ENCODE measurements around the gene MICAL3.

Gene MICAL3

DNA sequence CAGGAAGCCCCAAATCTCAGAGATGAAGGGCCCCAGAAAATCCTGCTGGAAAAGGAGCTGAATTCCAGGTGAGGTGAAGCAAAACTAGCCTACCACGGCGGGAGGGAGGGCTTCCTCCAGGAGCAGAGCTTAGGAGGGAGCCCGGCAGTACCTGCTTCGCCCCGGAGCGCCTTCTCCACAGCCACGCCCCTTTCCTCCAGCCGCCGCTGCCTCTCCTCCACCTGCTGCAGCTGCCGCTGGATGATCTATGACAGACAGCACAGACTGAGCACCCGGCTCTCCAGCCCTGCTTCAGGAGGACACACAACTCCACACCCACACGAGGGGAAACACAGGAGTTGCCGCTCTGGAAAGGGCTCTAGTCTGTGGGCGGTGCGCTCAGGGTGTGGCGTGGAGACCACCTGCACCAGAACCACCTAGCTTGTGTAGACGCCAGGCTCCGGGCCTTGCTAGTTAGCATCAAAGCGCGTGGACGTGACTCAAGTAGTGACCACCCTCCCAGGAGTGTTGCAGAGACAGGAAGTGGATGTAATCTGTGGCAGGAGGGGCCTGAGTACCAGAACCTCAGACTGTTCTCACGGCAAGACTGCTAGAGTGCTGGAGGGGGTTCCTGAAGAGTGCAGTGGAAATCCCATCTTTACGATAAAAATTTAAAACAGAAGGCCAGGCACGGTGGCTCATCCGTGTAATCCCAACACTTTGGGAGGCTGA, 215.5 kb downstream of the MICAL3 start:
- DNase-seq, result no peak

DNA sequence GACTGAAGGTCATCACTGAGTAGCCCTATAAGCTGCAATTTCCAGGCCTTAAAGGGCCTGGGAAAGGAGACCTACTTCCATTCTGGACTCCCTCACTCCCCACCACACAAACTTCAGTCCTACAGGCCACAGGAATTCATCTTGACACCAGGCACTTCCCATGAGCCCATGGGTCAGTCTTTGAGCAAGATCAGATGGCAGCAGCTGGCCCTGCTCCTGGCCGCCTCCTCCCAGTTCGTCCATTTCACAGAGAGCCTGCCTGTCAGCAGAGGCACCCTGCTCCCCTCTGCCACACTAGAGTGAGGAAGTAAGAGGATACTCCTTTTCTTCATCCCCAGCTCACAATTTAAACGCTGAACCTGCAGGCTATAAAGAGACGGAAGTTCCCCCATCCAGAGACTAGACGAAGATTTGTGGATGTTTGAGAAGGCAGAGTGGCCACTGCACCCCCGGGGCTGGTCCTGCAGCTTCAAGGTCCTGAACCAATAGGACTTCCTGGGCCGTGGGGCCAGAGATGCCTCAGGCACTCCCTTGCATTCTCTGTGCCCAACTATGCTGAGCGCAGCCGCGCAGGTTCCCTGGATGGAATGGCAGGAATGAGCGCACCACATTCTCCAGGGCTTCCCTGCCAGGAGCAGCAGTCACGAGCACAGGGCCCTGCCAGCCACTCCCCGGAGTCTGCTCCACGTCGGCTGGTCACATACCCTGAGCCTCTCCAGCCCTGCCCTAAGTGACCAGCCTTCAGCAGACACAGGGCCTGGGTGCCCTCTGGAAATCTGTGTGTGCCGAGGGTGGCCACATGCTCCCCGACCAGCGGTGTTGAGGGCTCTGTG, 216.6 kb downstream of the MICAL3 start:
- DNase-seq, result no peak

DNA sequence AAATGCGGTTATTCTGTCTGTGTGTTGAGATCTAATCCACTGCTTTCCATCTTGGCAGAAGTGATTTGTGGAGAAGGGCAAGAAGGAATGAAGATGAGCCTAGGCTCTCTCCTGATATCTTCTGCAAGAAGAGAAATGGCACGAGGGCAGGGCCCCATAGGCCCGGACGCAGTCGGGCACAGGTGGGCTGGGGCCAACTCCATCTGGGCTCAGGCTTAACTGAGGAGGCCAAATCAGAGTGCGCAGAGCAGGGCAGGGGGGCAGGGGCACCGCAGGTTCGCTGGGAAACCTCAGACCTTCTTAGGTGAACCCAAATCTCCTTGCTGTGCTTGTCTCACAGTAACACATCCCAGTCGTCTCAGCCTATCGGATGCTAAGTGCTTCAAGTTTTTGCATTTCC, 217.3 kb downstream of the MICAL3 start:
- DNase-seq, result no peak

DNA sequence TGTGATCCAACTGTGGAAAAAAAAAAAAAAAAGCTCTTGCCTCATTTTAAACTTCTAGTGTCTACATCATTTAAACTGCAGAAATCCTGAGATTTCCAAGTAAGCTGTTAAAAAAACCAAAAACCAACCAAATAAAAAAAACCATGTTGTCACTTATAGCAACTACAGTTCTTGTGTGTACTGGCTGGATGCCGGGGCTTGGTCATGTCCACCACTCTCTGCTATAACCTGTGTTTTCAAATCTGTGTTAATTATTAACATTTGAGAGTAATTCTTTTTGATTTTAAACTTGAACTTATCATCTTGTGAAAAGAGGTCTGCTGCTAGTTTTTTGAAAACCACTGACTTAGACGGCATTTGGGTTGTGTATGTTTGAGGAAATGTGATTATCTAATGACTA, 217.9 kb downstream of the MICAL3 start:
- DNase-seq, result no peak

DNA sequence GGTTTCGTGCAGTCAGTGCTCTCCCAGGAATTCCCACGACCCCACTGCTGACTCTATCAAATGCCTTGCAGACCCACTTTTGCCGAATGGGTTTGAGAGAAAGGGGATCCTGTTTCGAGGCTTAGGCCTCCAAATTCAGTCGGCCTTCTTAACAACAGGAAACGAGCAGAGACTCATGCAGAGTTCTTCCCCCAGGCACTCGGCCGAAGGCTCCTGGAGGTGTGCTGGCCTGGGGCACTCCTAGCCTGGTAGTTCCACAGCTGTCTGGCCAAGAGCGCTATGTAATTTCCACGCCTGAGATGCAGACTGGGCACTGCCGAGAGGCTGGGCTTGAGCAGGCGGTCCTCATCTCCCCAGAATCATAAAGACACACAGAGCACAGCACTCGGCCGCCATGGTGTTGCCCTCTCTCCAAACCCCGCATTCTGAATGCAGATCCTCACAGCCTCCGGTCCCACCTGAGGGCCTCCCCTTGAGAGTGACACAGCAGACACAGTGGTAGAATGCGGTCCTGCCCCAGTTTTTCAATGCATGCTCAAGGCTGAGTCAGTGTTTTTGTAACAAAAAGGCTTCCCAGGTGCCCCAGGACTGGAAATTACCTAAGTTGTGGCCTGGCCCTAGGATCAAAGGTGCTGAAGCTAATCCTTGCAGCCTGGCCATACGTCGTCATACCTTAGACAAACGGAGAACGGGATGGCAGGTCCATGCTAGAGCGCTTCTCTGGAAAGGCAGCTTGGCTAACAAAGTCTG, 219.9 kb downstream of the MICAL3 start:
- DNase-seq, result no peak

DNA sequence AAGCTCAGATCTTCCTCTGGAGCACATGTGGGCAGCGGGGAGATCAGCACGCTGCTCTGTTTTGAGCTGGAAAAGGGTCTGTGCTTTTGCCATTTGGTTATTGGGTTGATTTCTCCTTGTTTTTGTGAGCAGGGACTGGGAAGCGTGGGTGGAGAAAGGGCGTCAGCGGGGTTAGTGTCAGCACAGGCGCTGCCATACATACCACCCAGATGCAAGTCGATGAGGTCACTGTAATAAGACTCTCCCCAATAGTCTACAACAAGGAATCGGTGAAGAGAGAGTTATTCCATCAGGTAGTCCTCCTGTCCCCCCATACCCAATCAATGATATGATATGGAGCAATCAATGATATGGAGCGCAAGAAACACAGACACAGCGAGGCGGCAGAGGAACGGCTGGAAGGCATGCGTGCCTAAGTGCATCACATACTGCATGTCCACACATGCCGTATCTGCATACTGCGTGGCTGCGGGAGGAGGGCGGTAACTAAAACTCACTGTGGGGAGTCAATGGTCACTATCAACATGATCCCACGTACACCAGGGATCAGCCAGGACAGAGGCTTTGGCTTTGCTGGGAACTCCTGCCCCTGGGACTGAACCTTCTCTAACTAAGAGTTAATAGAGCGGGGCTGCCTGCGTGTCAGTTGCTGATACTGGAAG, 220.6 kb downstream of the MICAL3 start:
- no peak for DNase-seq

DNA sequence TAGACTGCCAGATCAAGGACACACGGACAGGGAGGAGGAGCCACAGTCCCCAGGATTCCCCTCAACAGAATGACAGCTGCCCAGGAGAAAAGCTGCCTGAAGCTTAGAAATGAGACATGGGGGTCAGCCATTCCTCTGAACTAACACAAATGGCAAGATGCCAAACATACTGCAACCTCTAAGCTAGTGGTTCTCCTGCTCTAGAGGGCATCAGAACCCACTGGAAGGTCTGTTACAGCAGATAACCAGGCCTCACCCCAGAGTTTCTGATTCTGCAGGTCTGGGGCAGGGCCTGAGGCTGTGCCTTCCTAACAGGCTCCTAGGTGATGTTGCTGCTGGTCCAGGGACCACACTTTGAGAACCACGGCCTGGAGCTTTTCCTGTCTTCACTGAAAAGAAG, 221.5 kb downstream of the MICAL3 start:
- DNase-seq, result no peak

DNA sequence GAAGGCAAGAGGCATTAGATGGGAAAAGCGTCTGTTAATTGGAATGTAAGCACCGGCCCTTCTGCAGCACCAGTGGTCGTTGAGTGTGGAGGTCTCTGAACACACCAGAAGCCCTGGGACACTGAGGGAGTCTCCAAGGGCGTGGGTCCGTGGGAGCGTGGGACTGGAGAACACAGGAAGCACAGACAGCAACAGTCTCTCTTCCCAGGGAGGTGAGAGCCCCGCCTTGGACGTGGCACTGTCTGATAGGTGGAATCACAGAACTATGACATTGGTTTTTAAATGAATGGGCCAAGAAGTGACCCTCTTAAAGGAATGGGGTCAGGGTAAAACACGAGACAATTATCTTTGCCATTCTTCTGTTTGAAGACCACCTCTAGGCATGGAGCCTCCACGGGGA, 221.9 kb downstream of the MICAL3 start:
- no peak for DNase-seq

DNA sequence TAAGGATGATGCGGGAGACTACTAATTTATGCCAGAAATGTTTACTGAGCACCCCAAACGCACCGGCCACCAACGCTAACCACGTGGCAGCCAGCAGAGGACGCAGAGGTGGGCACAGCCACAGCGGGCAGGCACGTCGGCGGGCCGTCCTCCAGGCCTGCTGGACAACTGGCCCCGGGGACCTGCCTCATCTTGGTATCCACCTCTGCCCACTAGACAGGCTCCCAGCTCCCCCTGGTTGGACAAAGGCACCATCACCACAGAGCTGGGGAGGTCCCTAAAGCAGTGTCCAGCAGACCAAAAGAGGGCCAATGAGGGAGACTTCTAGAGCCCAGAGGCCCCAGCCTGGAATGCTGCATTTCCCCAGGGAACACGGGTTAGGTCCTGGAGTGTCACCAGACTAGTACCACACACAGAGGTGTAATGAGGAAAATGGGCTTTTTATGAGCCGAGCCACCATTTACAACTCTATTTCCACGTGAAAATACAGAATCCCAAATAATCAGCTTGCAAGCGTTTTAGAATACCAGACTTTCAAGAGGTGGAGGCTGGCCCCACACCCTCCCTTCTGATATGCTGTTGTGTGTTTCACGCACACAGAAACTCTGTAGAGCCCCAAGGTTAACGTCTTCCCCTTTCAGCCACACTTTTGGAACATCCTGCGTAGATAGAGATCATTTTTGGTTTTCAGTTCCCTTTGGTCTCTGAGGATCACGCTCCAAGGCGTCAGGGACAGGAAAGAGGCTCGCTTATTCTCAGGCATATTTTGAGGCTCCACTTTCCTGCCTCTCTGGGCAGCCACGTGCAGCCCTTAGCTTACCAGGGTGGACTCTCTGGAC, 226.4 kb downstream of the MICAL3 start:
- DNase-seq, result no peak

DNA sequence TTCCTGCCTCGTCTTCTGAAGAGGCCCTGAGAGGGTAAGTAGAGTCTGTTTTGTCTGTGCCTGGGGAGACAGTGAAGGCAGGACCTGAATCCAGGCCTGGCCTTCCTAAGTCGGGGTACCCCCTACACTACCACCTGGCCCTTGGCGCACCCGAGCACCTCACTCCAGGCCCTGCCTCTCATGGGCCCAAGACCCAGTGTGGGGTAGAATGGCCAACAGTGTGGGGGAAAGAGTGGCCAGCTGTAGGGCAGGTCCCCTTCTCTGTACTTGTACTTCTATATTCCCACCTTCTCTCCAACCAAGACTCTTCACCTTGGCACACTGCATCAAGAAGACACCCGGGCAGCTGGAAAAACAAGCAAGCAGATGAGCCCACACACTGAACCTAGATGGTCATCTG, 227.7 kb downstream of the MICAL3 start:
- DNase-seq, result no peak

DNA sequence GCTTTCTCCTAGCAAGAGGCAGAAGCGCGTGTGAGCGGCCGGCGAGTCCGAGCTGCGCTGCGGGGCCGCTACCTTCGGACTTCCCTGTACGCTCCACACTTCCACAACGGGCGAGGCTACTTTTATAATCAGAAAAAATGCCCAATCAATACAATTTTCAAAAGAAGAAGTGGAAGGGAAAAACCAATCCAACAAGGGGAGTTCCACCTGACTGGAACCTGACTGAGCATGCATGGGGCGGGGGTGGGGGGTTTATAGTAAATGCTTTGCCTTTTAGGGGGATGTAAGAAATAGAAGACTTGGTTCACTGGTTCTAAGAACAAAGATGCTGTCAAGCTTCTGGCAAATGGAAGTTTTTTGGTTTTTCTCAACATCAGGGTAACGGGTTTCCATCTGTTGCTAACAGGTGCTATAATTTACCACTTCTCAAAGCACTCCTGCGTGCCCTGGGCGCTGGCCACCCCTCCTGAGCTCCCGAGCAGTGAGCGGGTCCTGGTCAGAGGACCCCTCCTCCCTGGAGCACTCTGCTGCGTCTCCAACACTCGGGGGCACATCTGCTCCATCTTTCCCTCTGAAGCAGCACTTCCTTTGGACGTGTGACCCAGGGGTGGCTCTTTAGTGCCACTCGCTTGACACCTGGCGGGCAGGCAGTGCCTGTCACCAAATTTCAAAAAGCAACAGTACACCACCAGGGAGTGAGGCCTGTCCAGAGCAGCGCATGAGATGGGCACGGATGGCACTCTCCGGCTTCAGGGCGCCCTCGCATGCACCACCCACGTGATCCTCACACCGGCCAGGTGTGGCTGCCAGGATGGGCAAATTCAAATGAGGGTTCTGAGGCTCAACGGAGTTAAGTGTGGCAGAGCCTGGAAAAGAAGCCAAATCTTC, 228.5 kb downstream of the MICAL3 start:
- no peak for DNase-seq

DNA sequence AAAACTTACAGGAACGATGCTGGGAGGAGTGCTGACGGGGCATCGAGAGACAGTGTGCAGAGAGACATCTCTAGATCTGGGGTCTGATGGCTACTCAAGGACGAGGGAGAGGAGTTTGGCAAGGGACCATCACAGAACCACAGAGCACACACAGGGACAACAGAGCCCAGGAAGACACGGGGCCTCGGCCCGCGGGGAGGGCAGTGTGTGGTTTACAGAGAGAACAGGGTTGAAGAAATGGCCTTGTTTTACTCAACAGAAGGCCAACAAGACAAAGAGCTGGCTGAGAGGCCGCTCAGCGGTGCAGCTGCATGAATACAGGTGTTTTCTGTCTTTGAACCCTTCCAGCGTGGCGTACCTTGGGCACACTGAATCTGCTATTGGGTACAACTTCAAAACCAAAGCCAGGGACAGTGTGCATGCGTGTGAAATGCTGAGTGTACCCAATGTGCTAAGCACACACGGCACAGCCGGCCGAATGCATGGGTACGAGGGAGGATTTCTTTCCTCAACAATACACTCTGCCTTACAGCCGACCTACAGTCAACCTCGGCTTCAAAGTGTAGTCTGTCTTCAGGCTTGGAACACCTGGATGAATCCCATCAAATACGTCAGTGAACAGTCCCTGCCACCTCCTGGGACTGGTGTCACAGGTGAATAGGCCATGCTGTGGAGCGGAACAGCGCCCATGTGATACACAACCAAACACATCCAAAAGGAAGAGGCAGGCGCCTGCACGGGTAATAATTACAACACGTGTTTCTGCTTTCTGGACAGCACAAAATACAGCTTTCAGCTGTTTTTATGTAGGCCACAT, 229.4 kb downstream of the MICAL3 start:
- DNase-seq, result no peak

DNA sequence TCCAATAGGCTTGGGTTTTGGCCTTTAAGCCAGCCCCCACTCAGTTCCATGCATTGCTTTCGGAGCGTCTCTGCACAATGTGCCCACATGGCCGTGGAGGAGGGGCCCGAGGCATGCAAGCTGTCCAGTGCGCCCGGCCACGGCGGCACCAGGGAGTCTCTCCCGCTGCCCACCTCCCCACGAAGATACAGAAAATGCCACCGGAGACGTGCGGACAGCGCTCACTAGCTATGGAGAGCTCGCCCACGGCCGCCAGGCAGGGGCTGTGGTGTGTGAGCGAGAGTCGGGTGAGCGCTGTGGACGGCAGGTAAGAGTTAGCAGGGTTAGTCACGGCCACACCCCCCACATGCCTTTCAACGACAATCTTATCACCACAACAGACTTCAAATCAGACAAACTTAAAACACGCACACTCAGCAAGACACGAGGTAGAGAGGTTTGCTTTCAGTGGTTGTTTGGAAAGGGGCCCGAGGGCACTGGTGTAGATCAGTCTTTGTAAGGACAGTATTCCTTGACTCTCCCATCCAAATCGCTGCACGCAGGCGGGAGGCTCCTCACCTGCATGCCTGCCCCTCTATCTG, 231.4 kb downstream of the MICAL3 start:
- no peak for DNase-seq

DNA sequence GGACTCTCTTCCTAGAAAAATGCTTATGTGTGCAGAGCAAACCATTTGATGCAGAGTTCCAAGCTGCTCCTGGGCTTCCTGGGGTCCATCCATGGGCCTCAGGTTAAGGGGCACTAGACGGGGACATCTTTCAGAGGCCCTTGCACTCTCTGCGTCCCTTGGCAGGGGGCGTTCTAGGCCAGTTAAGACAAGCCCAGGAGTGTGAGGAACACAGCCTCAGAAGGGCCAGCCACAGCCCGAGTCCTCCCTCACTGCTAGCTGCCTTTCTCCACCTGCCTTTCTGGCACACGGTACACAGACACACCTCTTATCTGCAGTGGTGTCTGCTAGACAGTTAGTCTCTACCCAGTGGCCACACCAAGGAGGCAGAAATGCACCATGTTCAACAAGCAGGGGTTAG, 232.1 kb downstream of the MICAL3 start:
- DNase-seq, result no peak

DNA sequence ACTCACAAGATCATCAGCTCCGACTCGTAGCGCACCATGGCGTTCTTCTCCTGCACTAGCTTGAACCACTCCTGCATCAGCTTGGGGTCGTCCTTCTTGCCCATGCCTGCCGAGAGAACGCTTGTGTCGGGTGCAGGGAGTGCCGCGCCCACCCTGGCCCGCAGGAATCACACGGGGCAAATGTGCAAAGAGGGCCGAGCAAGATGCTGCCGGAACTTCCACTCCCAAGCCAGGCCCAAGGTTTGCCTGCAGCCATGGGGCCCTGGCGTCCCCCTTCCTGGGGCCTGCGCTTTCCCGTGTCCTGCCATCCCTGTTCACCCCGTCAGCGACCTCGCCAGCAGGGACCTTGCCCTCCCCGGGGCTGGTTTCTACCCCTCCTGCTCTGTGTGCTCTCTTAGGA, 233.2 kb downstream of the MICAL3 start:
- DNase-seq, result no peak

DNA sequence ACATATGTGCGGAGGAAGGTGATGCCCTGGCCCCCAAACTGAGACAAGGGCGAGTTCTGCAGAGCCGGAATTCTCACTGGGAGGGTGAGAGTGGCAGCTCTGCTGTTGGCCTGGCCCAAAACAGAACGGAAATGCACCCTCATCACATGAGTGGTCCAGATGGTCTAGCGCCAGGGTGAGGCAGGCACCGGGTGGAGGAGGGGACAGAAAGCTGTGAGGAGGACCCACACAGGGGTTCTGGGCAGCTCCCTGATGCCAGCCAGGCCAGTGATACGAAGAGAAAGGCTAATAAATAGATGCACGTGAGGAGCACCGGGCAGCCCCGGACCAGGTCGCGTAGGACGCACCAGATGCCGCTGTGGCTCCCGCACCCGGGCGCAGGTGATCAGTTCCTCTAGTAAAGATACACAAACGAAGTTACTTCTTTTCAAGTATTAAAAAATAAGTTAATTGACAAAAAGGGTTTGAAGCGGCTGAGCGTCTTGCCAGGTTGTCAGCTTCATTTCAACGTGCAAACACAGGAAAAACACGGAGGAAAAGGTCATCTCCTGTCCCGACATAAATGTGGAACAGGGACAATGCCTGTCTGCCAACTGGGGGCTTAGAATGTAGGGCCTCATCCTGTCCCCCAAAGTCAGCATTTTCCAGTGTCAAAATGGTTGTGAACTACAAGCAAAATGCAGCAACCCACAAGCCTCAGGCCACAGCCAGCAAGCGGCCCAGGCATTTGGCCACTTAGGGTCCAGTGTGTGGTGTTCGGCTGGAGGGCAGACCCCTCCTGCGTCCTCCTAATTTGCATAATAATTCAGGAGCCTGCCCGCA, 234.8 kb downstream of the MICAL3 start:
- DNase-seq, result no peak

DNA sequence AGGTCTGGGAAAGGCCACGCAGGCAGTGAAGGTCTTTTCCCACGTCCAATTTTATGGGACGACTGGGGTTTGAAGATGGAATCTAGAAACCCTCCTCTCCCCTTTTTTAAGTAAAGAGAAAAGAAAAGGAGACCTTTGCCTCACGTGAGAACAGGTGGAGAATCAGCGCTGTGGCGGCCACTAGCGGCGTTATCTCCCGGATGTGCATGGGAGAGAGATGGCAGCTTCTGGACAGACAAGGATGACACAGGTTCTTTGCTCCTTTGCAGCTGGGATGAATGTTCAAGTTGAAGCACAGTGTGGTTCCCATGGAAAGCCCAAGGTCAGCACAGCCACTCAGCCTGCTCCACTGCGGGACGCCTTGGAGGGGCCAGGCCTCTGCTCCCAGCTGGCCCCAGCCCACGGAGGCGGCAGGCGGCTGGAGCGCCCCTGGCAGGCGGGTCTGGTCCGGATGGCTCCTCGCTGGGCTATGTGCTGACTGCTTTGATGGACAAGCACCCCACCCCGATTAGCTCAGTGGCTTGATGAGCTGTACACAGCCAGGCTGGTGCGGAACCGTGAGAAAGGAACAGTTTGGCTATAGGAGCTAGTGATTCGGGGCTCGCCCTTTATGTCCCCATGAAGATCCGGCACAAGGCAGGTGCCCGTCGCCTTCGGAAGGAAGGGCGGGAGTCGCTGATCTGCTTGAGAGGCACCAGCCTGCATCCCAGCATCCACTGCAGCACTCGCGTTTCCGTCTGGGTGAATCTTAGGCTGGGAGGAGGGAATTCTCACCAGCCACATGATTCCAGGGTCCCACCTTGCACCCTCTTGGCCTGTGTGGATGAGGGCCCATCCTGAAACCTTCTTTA, 235.6 kb downstream of the MICAL3 start:
- DNase-seq, result no peak
